Measurements from ENCODE around the gene RSU1.

Gene RSU1

DNA sequence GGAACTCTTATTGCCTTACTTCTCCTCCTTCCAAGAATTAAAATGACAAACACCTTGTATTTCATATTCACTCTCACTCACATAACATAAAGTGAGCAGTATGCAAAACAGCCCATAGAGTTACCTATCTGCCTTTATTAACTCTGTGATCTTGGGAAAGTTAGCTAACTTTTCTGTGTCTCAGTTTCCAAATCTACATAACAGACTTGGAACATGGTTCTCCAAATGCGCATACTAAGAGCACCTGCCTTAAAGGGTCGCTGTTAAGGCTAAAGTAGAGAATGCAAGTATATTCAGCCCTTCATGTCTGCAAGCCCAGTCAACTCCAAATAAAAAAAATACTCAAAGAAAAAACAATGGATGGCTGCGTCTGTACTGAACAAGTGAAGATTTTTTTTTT lies 173.7 kb downstream of the RSU1 start:
- Mint-ChIP-seq H3K27me3 (no peaks in the 10 kb centered on the region), H3K4me3 (no peak overlapping the region), H3K9me3 (no peaks in the 10 kb centered on the region), H3K27ac (no peak overlapping the region), H3K4me1 (peaks cover 2% of the 10 kb centered on the region), H3K36me3 (peaks cover 11% of the 10 kb centered on the region)
- ATAC-seq (ENCODE audit: low read depth) = no peak
- no peak for DNase-seq (ENCODE audit: low spot score in 2 of 2)

GRCh38 chr10:16640153-16640552 lies 177.1 kb downstream of the RSU1 start:
- ATAC-seq (ENCODE audit: low read depth) (no peak), DNase-seq (ENCODE audit: low spot score in 2 of 2) (no peak)
- H3K9me3 Mint-ChIP-seq = no peaks in the 10 kb centered on the region
- peaks cover 12% of the 10 kb centered on the region for H3K36me3 Mint-ChIP-seq
- H3K27ac Mint-ChIP-seq = no peak overlapping the region
- no peaks in the 10 kb centered on the region for H3K27me3 Mint-ChIP-seq
- H3K4me3 Mint-ChIP-seq = no peak overlapping the region
- peaks cover 2% of the 10 kb centered on the region for H3K4me1 Mint-ChIP-seq

GRCh38 chr10:16639471-16639870 lies 177.8 kb downstream of the RSU1 start:
- Mint-ChIP-seq H3K36me3 (peaks cover 12% of the 10 kb centered on the region), H3K27ac (no peak overlapping the region)
- DNase-seq (ENCODE audit: low spot score in 2 of 2) = no peak

DNA sequence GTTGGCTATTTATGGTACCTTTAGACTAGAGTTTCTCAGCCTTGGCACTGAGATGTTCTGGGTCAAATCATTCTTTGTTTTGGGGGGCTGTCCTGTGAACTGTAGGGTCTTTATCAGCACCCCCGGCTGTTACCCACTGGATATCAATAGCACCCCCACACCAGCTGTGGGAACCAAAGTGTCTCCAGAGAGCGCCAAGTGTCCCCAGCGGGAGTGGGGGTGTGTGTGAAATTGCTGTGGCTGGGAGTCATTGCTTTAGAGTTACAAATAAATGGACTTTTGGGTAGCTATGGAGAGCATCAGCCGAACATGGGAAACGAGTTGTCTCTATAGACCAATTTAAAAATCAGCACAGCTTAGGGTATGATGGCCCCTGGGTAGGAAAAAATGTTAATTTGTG lies 184.2 kb downstream of the RSU1 start:
- no peaks in the 10 kb centered on the region for H3K4me1 Mint-ChIP-seq
- no peaks in the 10 kb centered on the region for H3K27me3 Mint-ChIP-seq
- DNase-seq (ENCODE audit: low spot score in 2 of 2) = no peak
- H3K27ac Mint-ChIP-seq = no peak overlapping the region
- H3K36me3 Mint-ChIP-seq = peaks cover 14% of the 10 kb centered on the region
- no peak for ATAC-seq (ENCODE audit: low read depth)
- H3K4me3 Mint-ChIP-seq = no peak overlapping the region
- no peaks in the 10 kb centered on the region for H3K9me3 Mint-ChIP-seq

More at GRCh38 chr10:16639471-16639870, 177.8 kb downstream of the RSU1 start:
- Mint-ChIP-seq H3K4me3 (no peak overlapping the region), H3K9me3 (no peaks in the 10 kb centered on the region), H3K27me3 (no peaks in the 10 kb centered on the region), H3K4me1 (peaks cover 2% of the 10 kb centered on the region)
- ATAC-seq (ENCODE audit: low read depth) = no peak

DNA sequence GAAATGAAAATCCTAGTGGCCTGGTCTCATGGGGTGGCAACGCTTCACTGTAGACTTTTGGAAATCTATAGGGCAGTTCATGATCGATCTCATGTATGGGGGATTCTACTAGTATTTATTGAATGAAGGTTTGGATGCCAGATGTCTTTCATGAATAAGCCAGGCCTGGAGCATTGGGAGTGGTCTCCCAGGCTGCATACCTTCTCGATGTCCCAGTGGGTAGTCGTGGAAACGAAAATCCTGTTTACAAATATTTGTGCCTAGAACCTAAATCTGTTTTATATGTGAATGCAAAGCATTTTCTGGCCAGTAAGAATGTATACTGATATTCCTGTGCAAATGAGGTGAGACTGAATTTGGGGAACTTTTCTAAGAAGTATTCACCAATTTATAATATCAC lies 190.5 kb downstream of the RSU1 start:
- ATAC-seq (ENCODE audit: low read depth) = no peak
- no peaks in the 10 kb centered on the region for H3K4me1 Mint-ChIP-seq
- H3K27me3 Mint-ChIP-seq = no peaks in the 10 kb centered on the region
- peaks cover 5% of the 10 kb centered on the region for H3K9me3 Mint-ChIP-seq
- H3K4me3 Mint-ChIP-seq = no peak overlapping the region
- no peak overlapping the region for H3K27ac Mint-ChIP-seq
- H3K36me3 Mint-ChIP-seq = peaks cover 44% of the 10 kb centered on the region
- no peak for DNase-seq (ENCODE audit: low spot score in 2 of 2)

DNA sequence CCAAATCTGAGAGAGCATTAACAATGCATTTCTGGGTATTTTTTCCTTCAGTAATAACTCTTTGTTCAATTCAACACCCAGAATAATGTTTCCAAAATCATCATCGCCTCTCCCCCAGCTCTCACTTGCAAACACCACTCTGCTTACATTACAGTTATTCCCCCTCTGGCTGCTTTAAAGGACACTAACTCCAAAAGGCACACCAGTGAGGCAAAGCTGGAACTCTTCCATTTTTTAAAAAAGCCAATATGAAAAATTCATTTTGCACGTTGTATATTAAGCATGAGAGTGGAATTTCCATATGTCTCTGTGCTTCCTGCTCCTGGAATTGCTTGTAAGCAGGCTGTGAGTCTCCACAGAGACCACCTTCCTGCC lies 204.3 kb downstream of the RSU1 start:
- no peak overlapping the region for H3K27ac Mint-ChIP-seq
- DNase-seq (ENCODE audit: low spot score in 2 of 2) (no peak), ATAC-seq (ENCODE audit: low read depth) (no peak)
- peaks cover 13% of the 10 kb centered on the region for H3K9me3 Mint-ChIP-seq
- H3K36me3 Mint-ChIP-seq = peaks cover 33% of the 10 kb centered on the region
- H3K4me1 Mint-ChIP-seq = peaks cover 4% of the 10 kb centered on the region
- H3K4me3 Mint-ChIP-seq = no peak overlapping the region
- no peaks in the 10 kb centered on the region for H3K27me3 Mint-ChIP-seq

DNA sequence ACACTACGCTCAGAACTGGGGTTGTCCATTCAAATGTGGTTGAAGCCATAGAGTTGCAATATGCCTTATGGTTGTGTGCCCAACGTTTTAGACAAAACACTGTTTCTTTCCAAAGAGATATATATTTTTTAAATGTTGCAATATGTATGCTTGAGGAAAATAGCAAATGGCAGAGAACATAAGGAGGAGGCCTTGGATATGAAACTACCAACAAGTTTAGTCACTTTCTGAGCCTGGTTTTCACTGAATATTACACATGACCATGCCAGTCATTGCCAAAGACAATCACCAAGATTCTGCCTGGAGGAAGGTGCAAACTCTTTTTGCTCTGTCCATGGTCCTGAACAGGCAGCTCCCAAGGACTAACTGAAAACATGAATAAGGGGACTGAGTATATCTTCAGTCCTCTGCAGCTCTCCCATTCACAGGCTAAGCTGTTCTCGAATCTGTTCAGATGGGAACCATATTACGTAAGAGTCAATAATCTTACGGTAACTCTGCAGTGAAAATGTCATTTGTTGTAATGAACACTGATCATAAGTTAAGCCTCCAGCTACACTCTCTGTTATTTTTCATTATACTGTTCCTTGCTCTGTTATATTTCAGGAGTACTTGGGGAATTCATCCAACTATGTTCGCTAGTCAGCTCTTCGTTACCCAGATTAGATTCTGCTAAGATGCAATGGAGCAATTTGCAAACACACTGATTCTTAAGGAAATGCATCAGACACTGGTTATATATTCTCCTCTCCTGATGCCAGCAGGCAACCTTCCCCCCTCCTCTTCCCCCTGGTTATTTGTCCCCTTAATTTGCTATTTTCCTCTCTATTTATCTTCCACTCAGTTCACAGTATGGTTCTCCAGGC lies 204.9 kb downstream of the RSU1 start:
- Mint-ChIP-seq H3K27me3 (no peaks in the 10 kb centered on the region), H3K27ac (no peak overlapping the region), H3K4me3 (no peak overlapping the region), H3K4me1 (peaks cover 4% of the 10 kb centered on the region), H3K36me3 (peaks cover 30% of the 10 kb centered on the region), H3K9me3 (peaks cover 13% of the 10 kb centered on the region)
- DNase-seq (ENCODE audit: low spot score in 2 of 2) (no peak), ATAC-seq (ENCODE audit: low read depth) (no peak)

- H3K27ac Mint-ChIP-seq = no peak overlapping the region
- DNase-seq (ENCODE audit: low spot score in 2 of 2) (no peak), ATAC-seq (ENCODE audit: low read depth) (no peak)
- no peaks in the 10 kb centered on the region for H3K27me3 Mint-ChIP-seq
- peaks cover 23% of the 10 kb centered on the region for H3K36me3 Mint-ChIP-seq
- peaks cover 5% of the 10 kb centered on the region for H3K9me3 Mint-ChIP-seq
- no peak overlapping the region for H3K4me3 Mint-ChIP-seq
- peaks cover 4% of the 10 kb centered on the region for H3K4me1 Mint-ChIP-seq
Observed at GRCh38 chr10:16611037-16611436, 206.2 kb downstream of the RSU1 start.

GRCh38 chr10:16609211-16609610 lies 208.0 kb downstream of the RSU1 start:
- Mint-ChIP-seq H3K36me3 (peaks cover 13% of the 10 kb centered on the region), H3K4me3 (no peak overlapping the region), H3K9me3 (no peaks in the 10 kb centered on the region), H3K27ac (no peak overlapping the region), H3K27me3 (no peaks in the 10 kb centered on the region), H3K4me1 (peaks cover 2% of the 10 kb centered on the region)
- ATAC-seq (ENCODE audit: low read depth) = no peak
- no peak for DNase-seq (ENCODE audit: low spot score in 2 of 2)

DNA sequence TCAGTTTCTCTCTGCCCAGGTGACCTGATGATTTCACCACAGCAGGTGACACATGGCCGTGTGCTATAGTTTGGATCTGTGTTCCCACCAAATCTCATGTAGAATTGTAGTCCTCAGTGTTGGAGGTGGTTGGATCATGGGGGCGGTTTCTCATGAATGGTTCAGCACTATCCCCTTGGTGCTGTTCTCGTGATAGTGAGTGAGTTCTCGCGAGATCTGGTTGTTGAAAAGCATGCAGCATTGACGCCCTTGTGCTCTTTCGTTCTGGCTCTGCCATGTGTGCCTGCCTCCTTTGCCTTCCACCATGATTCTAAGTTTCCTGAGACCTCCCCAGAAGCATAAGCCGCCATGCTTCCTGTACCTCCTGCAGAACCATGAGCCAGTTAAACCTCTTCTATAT lies 210.3 kb downstream of the RSU1 start:
- ATAC-seq (ENCODE audit: low read depth) = no peak
- Mint-ChIP-seq H3K4me1 (peaks cover 4% of the 10 kb centered on the region), H3K27ac (no peak overlapping the region), H3K9me3 (no peaks in the 10 kb centered on the region), H3K27me3 (no peaks in the 10 kb centered on the region), H3K36me3 (peaks cover 15% of the 10 kb centered on the region), H3K4me3 (no peak overlapping the region)
- no peak for DNase-seq (ENCODE audit: low spot score in 2 of 2)

- Mint-ChIP-seq H3K27ac (no peak overlapping the region), H3K36me3 (peaks cover 16% of the 10 kb centered on the region), H3K27me3 (no peaks in the 10 kb centered on the region), H3K4me1 (peaks cover 4% of the 10 kb centered on the region), H3K9me3 (no peaks in the 10 kb centered on the region), H3K4me3 (no peak overlapping the region)
- ATAC-seq (ENCODE audit: low read depth) (no peak), DNase-seq (ENCODE audit: low spot score in 2 of 2) (no peak)
Observed at GRCh38 chr10:16606421-16606820, 210.8 kb downstream of the RSU1 start.

DNA sequence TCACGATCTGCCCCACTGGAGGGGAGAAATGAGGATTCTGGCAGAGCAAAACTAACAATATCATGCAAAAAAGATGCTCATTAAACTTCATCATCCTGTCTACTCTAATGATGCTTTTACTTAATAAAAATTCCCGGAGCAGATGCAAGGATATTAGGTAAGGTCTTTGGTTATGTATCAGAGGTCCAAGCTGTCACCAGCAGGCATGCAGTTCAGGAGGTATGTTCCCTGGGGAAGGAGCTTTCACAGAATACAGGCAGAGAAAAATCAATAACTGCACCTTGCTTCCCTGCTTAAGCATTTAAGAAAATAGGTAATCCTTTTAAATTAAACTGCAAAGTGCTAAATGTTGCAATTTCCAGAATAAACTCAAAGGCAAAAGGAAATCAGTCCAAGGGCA lies 213.9 kb downstream of the RSU1 start:
- Mint-ChIP-seq H3K4me3 (no peak overlapping the region), H3K27ac (no peak overlapping the region), H3K36me3 (peaks cover 26% of the 10 kb centered on the region), H3K4me1 (peaks cover 4% of the 10 kb centered on the region), H3K9me3 (no peaks in the 10 kb centered on the region), H3K27me3 (no peaks in the 10 kb centered on the region)
- DNase-seq (ENCODE audit: low spot score in 2 of 2) (no peak), ATAC-seq (ENCODE audit: low read depth) (no peak)

DNA sequence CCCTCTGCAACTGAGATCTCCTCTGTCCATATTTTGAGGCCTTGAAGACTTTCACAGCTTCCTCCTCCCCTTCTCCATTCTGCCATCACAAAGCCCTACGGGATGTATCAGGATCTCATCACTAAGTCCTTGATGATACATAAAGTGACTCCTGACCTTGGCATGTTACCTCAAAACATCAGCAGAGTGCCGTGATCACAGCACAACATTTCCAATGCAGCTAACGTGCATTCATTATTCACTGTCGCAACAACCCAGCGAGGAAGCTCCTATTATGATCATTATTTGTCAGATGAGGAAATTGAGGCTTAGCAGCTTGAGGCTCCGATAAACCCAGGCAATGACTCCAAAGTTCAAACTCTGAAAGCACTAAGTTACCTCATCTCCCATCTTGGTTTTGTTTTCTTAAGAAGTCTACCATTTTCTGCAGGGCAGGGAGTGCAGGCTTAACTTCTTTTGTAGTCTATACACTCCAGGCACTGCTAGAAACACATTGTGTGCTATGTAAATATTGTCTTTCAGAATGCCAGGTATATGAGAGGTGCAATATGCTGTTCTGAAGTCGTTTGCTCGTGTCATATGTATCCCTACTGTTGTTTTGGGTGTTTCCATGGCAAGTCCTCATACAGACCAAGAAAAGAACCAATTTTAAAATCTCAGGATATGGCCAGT lies 215.0 kb downstream of the RSU1 start:
- Mint-ChIP-seq H3K36me3 (peaks cover 31% of the 10 kb centered on the region), H3K4me1 (peaks cover 4% of the 10 kb centered on the region), H3K9me3 (no peaks in the 10 kb centered on the region), H3K27ac (no peak overlapping the region), H3K27me3 (no peaks in the 10 kb centered on the region), H3K4me3 (no peak overlapping the region)
- DNase-seq (ENCODE audit: low spot score in 2 of 2) = no peak
- ATAC-seq (ENCODE audit: low read depth) = no peak

GRCh38 chr10:16599662-16600061 lies 217.6 kb downstream of the RSU1 start:
- H3K9me3 Mint-ChIP-seq = no peaks in the 10 kb centered on the region
- peaks cover 4% of the 10 kb centered on the region for H3K4me1 Mint-ChIP-seq
- DNase-seq (ENCODE audit: low spot score in 2 of 2) (no peak), ATAC-seq (ENCODE audit: low read depth) (no peak)
- no peaks in the 10 kb centered on the region for H3K27me3 Mint-ChIP-seq
- H3K36me3 Mint-ChIP-seq = peaks cover 41% of the 10 kb centered on the region
- no peak overlapping the region for H3K27ac Mint-ChIP-seq
- no peak overlapping the region for H3K4me3 Mint-ChIP-seq

DNA sequence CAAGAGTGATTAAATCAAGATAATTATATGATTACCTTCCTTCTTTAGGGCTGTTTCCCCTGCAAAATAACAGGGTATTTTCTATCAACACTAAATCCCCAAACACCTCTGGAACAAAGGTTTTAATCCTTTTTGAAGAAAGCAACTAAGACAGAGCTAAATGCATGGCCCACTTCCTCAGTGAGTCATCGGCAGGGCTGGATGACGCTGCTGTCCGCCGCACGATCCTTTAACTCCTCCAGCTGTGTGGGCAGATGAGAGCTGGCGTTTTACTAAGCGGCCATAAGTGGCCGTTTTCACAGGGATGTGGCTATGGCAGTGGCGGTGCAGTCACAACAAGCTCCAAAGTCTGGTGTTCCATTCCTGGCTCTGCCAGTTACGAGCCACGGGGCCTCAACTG lies 219.6 kb downstream of the RSU1 start:
- Mint-ChIP-seq H3K27me3 (no peaks in the 10 kb centered on the region), H3K27ac (no peak overlapping the region), H3K4me3 (no peak overlapping the region), H3K36me3 (peaks cover 50% of the 10 kb centered on the region), H3K4me1 (no peaks in the 10 kb centered on the region), H3K9me3 (no peaks in the 10 kb centered on the region)
- DNase-seq (ENCODE audit: low spot score in 2 of 2) (no peak), ATAC-seq (ENCODE audit: low read depth) (no peak)
